ENCODE results near the gene CHI3L1.

The CHI3L1 gene

DNA sequence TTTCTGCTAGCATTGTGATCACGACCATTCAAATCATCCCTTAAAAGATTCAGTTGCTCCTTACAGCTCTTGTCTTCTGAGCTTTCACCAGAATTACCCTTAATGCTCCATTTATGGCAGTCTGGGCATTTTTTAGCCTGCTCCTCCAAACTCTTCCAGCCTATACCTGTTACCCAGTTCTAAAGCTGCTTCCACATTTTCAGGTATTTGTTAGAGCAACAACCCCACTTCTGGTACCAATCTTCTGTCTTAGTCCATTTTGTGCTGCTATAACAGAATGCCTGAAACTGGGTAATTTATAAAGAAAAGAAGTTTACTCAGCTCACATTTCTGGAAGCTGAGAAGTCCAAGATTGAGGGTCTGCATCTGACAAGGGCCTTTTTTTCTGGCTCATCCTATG, 28.1 kb downstream of the CHI3L1 start:
- in situ Hi-C loops (cut with HindIII; ENCODE audit: low sequenced_read_pairs) = no loop called here
- DNase-seq (ENCODE audit: low read depth) = no peak
- H3K4me3 ChIP-seq (ENCODE audit: low read depth, low read length) = no peak overlapping the region
- TF ChIP-seq, protein P1, sequence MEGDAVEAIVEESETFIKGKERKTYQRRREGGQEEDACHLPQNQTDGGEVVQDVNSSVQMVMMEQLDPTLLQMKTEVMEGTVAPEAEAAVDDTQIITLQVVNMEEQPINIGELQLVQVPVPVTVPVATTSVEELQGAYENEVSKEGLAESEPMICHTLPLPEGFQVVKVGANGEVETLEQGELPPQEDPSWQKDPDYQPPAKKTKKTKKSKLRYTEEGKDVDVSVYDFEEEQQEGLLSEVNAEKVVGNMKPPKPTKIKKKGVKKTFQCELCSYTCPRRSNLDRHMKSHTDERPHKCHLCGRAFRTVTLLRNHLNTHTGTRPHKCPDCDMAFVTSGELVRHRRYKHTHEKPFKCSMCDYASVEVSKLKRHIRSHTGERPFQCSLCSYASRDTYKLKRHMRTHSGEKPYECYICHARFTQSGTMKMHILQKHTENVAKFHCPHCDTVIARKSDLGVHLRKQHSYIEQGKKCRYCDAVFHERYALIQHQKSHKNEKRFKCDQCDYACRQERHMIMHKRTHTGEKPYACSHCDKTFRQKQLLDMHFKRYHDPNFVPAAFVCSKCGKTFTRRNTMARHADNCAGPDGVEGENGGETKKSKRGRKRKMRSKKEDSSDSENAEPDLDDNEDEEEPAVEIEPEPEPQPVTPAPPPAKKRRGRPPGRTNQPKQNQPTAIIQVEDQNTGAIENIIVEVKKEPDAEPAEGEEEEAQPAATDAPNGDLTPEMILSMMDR (IDR thresholded peaks at IDR 0.05; ENCODE audit: low read depth, low read length, missing control alignments) = no peak

DNA sequence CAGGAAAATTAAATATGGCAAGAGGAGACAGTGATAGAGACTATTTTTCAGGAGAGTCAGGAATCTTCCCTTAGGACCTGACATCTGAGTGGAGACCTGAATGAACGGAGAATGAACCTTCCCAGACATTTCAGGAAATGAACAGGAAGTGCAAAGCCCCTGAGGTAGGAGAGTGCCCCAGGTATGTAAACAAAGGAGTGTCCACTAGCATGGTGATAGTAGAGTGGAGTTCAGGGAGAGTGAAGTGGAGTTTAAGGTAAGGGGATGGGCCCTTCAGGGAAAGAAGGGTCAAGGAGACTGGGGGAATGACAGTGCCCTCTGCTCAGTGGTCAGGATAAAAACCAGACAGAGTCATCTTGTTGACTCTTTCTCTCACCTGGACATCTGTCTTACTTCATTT, 30.2 kb downstream of the CHI3L1 start:
- no peak overlapping the region for H3K4me3 ChIP-seq (ENCODE audit: low read depth, low read length)
- no peak for DNase-seq (ENCODE audit: low read depth)
- in situ Hi-C loops (cut with HindIII; ENCODE audit: low sequenced_read_pairs) = no loop called here
- TF ChIP-seq, protein P1 (IDR thresholded peaks at IDR 0.05; ENCODE audit: low read depth, low read length, missing control alignments) = no peak

DNA sequence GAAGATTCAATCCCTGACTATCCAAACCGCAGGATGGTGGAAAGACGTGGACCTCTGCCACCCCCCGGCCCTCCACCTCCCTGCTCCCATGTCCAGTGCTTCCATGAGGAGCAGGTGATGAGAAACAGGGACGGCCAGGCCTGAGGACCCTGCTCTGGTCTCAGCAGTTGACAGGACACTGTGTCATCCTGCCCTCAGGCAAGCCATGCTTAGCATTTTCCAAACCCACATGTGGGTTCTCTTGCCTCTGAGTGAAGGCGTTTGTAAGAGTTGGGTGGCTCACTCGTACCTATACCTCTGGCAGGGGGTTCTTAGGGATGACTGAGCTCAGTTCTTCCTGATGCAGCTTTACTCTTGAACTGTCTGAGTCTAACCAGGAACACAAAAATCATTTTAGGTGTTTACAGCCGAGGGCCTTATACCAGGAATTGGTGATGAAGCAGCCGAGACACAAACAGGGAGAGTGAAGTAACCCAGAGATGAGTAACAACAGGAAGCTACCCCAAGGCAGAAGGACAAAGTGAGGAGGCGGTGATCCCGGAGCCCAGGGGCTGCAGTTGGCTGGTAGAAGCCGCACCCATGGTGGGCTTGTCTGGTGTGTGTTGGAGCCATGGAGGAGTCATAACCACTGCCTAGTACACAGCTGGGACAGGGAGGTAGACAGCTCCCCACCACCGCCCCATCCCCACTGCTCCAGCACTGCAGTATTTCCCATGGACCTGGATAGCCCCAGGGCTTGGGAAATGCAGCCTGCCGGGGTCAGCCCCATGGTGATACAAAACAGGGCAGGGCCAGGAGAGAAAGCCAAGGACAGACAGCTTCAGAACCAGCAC, 32.3 kb downstream of the CHI3L1 start:
- in situ Hi-C loops (cut with HindIII; ENCODE audit: low sequenced_read_pairs) = no loop called here
- TF ChIP-seq, protein P1 (IDR thresholded peaks at IDR 0.05; ENCODE audit: low read depth, low read length, missing control alignments) = no peak
- no peak overlapping the region for H3K4me3 ChIP-seq (ENCODE audit: low read depth, low read length)
- DNase-seq (ENCODE audit: low read depth) = no peak

DNA sequence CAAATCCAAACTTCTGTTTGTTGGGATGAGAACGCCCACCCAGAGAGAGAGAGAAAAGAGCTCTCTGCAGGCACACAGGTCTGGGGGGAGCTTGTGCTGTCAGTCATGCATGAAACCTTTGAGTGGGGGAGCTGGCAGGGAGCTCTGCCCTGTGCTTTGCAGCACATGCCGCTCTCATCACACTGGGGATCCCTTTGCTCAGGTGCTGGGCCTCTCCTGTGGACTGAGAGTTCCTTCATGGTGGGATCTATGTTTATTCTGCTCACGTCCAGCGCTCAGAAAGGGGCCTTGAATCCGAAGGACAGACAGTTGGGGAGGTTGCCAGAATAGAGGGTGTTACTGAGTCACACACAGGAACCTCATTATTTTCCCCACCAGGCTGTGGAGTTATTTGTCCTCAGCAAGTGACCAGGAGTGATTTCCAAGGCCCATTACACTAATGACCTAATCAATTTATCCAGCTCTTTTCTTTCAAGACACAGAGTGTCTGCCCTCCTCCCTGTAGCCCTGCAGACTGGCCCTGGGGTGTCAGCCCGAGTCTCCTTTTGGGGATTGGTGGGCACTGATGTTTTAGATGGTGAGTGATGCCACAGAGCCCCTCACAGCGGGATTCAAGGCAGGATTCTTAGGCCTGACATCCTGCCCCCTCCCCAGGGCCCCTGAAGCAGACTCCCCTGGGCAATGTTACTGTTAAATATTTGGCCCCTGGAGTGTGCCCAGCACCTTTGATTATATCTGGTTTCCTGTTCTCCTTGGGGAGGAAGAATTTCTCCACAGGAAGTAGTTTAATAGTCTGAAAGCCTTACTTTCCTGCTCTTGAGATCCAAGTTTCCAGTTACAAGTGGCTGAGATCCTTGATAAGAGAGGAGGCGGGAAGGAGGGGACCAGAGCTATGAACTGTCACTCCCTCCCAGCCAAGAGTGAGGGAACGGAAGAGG, 33.2 kb downstream of the CHI3L1 start:
- in situ Hi-C loops (cut with HindIII; ENCODE audit: low sequenced_read_pairs) = no loop called here
- TF ChIP-seq, protein P1 (IDR thresholded peaks at IDR 0.05; ENCODE audit: low read depth, low read length, missing control alignments) = no peak
- DNase-seq (ENCODE audit: low read depth) = no peak
- no peak overlapping the region for H3K4me3 ChIP-seq (ENCODE audit: low read depth, low read length)

DNA sequence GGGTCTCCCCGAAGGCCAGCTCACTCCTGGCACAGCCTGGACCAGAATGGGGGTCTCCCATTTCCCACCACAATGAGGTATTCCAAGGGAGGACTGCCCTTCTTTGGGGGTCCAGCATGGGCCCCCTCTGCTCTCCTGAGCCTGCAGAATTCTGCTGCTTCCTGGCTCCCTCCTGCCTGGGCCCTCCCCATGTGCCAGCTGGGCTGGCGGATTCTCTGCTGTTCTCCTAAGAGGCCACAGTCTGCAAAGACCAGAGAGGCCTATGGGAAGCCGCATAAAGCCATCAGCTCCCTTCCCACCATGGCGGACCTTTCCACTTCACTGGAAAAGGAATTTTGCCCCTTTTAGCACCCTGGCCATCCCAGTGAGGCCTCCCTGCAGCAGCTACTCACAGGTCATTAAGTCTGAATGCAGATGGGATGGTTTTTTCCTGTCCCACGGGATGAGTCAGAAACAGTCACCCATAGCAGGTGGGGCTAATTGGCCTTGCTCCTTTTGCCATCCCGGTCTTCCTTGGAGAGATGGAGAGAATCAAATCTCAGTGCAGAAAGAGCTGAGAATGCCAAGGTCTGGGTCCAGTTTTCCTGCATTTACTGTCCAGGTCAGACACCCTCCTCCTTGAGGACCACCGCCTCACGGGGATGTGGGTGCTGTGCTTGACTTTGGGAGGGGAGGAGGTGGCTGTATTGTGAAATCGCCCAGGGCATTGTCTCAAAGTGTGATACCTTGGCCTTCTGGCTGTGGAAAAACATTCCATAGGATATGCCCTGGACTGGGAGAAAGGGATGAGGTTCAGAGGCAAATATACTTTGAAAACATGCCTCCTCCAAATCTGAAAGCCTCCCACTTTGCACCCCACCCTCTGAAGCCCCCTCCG, 34.1 kb downstream of the CHI3L1 start:
- no peak overlapping the region for H3K4me3 ChIP-seq (ENCODE audit: low read depth, low read length)

More for the DNA sequence above, 34.1 kb downstream of the CHI3L1 start:
- DNase-seq (ENCODE audit: low read depth) = peak; percentile 67
- TF ChIP-seq, protein P1 (IDR thresholded peaks at IDR 0.05; ENCODE audit: low read depth, low read length, missing control alignments) = no peak
- in situ Hi-C loops (cut with HindIII; ENCODE audit: low sequenced_read_pairs) = no loop called here
